MM.1S (cell line): ENCODE measurements around the gene TEDDM1.

ENCODE experiments used
- DNase-seq: peaks from one replicate; pipeline ENCODE4 v3.0.0-alpha.2; 2015
- H2AFZ ChIP-seq: fragments of 300-600 bp; sonication (generic); 2 replicates; pipeline ENCODE4 v1.6.0; 2016; ENCODE audit warnings: antibody characterized with exemption, low read length
- H3F3A ChIP-seq: fragments of 300-600 bp; sonication (generic); 2 replicates; pipeline ENCODE4 v1.6.1; 2016; ENCODE audit warnings: mild to moderate bottlenecking, antibody characterized with exemption, low read length, moderate library complexity, mixed read lengths; ENCODE audit not compliant: insufficient read depth
- H3K27ac ChIP-seq: fragments of 300-600 bp; sonication (generic); 2 replicates; pipeline ENCODE4 v1.5.1; 2016; ENCODE audit warnings: mild to moderate bottlenecking, low read length
- H3K27me3 ChIP-seq: fragments of 300-600 bp; sonication (generic); replicated peaks from 2 replicates; pipeline ENCODE4 v1.6.0; 2016; ENCODE audit warnings: low read length; ENCODE audit not compliant: insufficient read depth
- H3K36me3 ChIP-seq: fragments of 300-600 bp; sonication (generic); replicated peaks from 2 replicates; pipeline ENCODE4 v1.6.1; 2016; ENCODE audit warnings: mild to moderate bottlenecking, low read length, mixed read lengths; ENCODE audit not compliant: insufficient read depth
- H3K4me1 ChIP-seq: fragments of 300-600 bp; sonication (generic); 2 replicates; pipeline ENCODE4 v1.6.1; 2016; ENCODE audit warnings: low read length, mixed read lengths
- H3K4me2 ChIP-seq: fragments of 300-600 bp; sonication (generic); 2 replicates; pipeline ENCODE4 v1.6.0; 2016; ENCODE audit warnings: low read depth, low read length
- H3K4me3 ChIP-seq: fragments of 300-600 bp; sonication (generic); 2 replicates; pipeline ENCODE4 v1.5.1; 2016; ENCODE audit warnings: low read length, mixed read lengths
- H3K79me2 ChIP-seq: fragments of 300-600 bp; sonication (generic); 2 replicates; pipeline ENCODE4 v1.6.1; 2016; ENCODE audit warnings: mixed run types, low read length, mixed read lengths
- H3K9ac ChIP-seq: fragments of 300-600 bp; sonication (generic); 2 replicates; pipeline ENCODE4 v1.6.1; 2016; ENCODE audit warnings: low read length, mixed read lengths
- H3K9me2 ChIP-seq: fragments of 300-600 bp; sonication (generic); replicated peaks from 2 replicates; pipeline ENCODE4 v1.6.1; 2016; ENCODE audit warnings: mild to moderate bottlenecking, low read length, mixed read lengths; ENCODE audit not compliant: insufficient read depth
- H3K9me3 ChIP-seq: fragments of 300-600 bp; sonication (generic); replicated peaks from 2 replicates; pipeline ENCODE4 v1.6.1; 2016; ENCODE audit warnings: mild to moderate bottlenecking, low read length, mixed read lengths; ENCODE audit not compliant: insufficient read depth
- H4K20me1 ChIP-seq: fragments of 300-600 bp; sonication (generic); 2 replicates; pipeline ENCODE4 v1.6.1; 2016; ENCODE audit warnings: mild to moderate bottlenecking, low read length, moderate library complexity, mixed read lengths; ENCODE audit not compliant: insufficient read depth
- EZH2 ChIP-seq: fragments of 300-600 bp; sonication (generic); optimal IDR thresholded peaks from 2 replicates; pipeline ENCODE3; 2017; ENCODE audit warnings: low read depth, mild to moderate bottlenecking, antibody characterized with exemption, low read length, mixed read lengths
- EZH2phosphoT487 ChIP-seq: fragments of 300-600 bp; sonication (generic); IDR thresholded peaks from 2 replicates; pipeline ENCODE4 v1.6.1; 2018; ENCODE audit warnings: antibody characterized with exemption, low read length
- TF ChIP-seq, protein P1 (sequence below): fragments of 300-600 bp; sonication (generic); IDR thresholded peaks from 2 replicates; pipeline ENCODE4 v1.5.1; 2016; ENCODE audit warnings: antibody characterized with exemption, low read length, mixed read lengths

Gene TEDDM1

GRCh38 chr1:182408435-182409075 is 8.1 kb upstream of the TEDDM1 start:
- no peak for DNase-seq
- Histone ChIP-seq H3K79me2 (no peaks in the 10 kb centered on the region), H3K9ac (no peak overlapping the region), H3K27ac (no peak overlapping the region), H3K4me3 (no peak overlapping the region), H2AFZ (no peak overlapping the region), H4K20me1 (no peaks in the 10 kb centered on the region), H3F3A (no peaks in the 10 kb centered on the region), H3K9me3 (no peaks in the 10 kb centered on the region), H3K9me2 (no peaks in the 10 kb centered on the region), H3K4me2 (no peak overlapping the region), H3K36me3 (no peaks in the 10 kb centered on the region), H3K27me3 (no peaks in the 10 kb centered on the region), H3K4me1 (no peaks in the 10 kb centered on the region)
- TF ChIP-seq, protein P1, sequence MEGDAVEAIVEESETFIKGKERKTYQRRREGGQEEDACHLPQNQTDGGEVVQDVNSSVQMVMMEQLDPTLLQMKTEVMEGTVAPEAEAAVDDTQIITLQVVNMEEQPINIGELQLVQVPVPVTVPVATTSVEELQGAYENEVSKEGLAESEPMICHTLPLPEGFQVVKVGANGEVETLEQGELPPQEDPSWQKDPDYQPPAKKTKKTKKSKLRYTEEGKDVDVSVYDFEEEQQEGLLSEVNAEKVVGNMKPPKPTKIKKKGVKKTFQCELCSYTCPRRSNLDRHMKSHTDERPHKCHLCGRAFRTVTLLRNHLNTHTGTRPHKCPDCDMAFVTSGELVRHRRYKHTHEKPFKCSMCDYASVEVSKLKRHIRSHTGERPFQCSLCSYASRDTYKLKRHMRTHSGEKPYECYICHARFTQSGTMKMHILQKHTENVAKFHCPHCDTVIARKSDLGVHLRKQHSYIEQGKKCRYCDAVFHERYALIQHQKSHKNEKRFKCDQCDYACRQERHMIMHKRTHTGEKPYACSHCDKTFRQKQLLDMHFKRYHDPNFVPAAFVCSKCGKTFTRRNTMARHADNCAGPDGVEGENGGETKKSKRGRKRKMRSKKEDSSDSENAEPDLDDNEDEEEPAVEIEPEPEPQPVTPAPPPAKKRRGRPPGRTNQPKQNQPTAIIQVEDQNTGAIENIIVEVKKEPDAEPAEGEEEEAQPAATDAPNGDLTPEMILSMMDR: no peak
- TF ChIP-seq EZH2phosphoT487 (no peak), EZH2 (no peak)

GRCh38 chr1:182407724-182408123 is 7.3 kb upstream of the TEDDM1 start:
- H4K20me1 ChIP-seq: no peaks in the 10 kb centered on the region
- H3K4me3 ChIP-seq: no peak overlapping the region
- H3K9me3 ChIP-seq: no peaks in the 10 kb centered on the region
- H3F3A ChIP-seq: no peaks in the 10 kb centered on the region
- no peak for TF ChIP-seq EZH2
- no peak for DNase-seq
- no peak overlapping the region for H3K4me2 ChIP-seq
- no peak overlapping the region for H2AFZ ChIP-seq
- H3K4me1 ChIP-seq: no peaks in the 10 kb centered on the region
- H3K27me3 ChIP-seq: no peaks in the 10 kb centered on the region
- H3K9me2 ChIP-seq: no peaks in the 10 kb centered on the region
- H3K9ac ChIP-seq: no peak overlapping the region
- no peak overlapping the region for H3K27ac ChIP-seq
- no peaks in the 10 kb centered on the region for H3K79me2 ChIP-seq
- no peaks in the 10 kb centered on the region for H3K36me3 ChIP-seq

DNA sequence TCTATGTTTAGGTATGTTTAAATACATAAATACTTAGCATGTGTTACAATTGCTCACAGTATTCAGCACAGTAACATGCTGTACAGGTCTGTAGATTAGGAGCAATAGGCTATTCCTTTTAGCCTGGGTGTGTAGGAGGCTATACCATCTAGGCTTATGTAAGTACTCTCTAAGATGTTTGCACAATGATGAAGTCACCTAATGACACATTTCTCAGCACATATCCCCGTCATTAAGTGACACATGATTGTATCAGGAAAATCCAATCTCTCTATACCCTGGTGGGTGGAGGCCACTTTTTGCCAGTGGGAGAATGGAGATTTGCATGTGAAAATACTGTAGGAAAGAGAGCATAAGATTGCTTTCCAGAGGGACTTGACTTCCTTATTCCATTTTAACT is 5.5 kb upstream of the TEDDM1 start:
- H3K27me3 ChIP-seq: no peaks in the 10 kb centered on the region
- H3F3A ChIP-seq: no peaks in the 10 kb centered on the region
- DNase-seq: no peak
- H4K20me1 ChIP-seq: no peaks in the 10 kb centered on the region
- H3K36me3 ChIP-seq: no peaks in the 10 kb centered on the region
- H3K4me2 ChIP-seq: no peak overlapping the region
- TF ChIP-seq EZH2: no peak
- TF ChIP-seq, protein P1: no peak
- TF ChIP-seq EZH2phosphoT487: no peak
- H3K9ac ChIP-seq: no peak overlapping the region
- no peaks in the 10 kb centered on the region for H3K4me1 ChIP-seq
- no peaks in the 10 kb centered on the region for H3K9me2 ChIP-seq
- H2AFZ ChIP-seq: no peak overlapping the region
- no peak overlapping the region for H3K27ac ChIP-seq
- H3K4me3 ChIP-seq: no peak overlapping the region
- H3K79me2 ChIP-seq: no peaks in the 10 kb centered on the region
- no peaks in the 10 kb centered on the region for H3K9me3 ChIP-seq

GRCh38 chr1:182405578-182405977 is 5.1 kb upstream of the TEDDM1 start:
- Histone ChIP-seq H3K4me1 (no peaks in the 10 kb centered on the region), H3K4me2 (no peak overlapping the region), H3K9me2 (no peaks in the 10 kb centered on the region), H3K36me3 (no peaks in the 10 kb centered on the region), H3K4me3 (no peak overlapping the region), H2AFZ (no peak overlapping the region), H3K9me3 (no peaks in the 10 kb centered on the region), H3F3A (no peaks in the 10 kb centered on the region), H3K79me2 (no peaks in the 10 kb centered on the region), H3K27me3 (no peaks in the 10 kb centered on the region), H3K9ac (no peak overlapping the region), H3K27ac (no peak overlapping the region), H4K20me1 (no peaks in the 10 kb centered on the region)
- no peak for DNase-seq
- TF ChIP-seq EZH2phosphoT487 (no peak), EZH2 (no peak)
- TF ChIP-seq, protein P1: no peak
